ENCODE data around the gene FRMD3.

The FRMD3 gene

DNA sequence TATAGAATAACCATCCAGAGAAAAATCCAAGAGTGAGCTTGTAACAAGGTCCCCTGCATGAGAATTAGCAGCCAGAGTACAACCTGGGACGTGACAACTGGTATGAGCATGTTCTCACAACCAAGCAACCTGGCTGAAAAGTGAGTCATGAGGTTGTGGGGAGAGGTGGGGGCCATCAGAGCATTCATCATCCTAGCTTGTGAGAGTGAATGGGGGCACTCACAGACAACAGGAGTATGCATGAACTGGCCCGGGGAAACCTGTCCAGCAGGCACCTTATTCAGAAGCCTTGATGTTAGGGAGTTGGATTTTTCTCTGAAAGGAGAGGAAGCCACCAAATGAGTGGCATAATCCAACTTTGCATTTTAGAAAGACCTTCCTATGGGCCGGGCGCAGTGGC, 113.0 kb downstream of the FRMD3 start:
- Histone ChIP-seq H3K9me3 (ENCODE audit: control insufficient read depth, low read length) (no peaks in the 10 kb centered on the region), H3K36me3 (ENCODE audit: control insufficient read depth, insufficient read depth, low read length) (no peaks in the 10 kb centered on the region), H3K4me3 (ENCODE audit: extremely low read depth, insufficient read depth, low read length, poor library complexity, severe bottlenecking) (no peak overlapping the region), H3K27ac (ENCODE audit: low read depth, low read length, severe bottlenecking) (no peak overlapping the region), H3K4me1 (ENCODE audit: control insufficient read depth, insufficient read depth, low read length, poor library complexity, severe bottlenecking) (no peaks in the 10 kb centered on the region)
- 84 to 89% methylated on average over 1 to 4 of the region's 4 CpGs for WGBS, 2 experiments (ENCODE audit: insufficient coverage in 2 of 2)

DNA sequence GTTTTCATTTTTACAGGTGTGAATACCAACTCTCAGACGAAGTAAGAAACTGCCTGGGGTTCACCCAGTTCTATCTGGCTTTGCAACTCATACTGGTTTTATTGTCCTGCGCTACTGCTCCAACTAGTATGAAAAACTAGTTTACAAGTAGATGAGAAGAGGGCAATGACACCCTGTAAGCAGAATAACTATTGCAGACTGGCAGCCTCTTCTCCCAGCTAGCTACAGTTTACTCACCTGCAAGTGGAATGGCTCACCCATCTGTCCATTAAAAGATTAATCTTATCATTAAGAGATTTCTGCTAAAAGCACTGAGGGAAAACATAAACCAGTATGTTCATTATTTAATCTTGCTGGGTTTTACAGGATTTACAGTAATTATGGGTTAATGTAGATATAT, 113.4 kb downstream of the FRMD3 start:
- no peaks in the 10 kb centered on the region for H3K9me3 ChIP-seq (ENCODE audit: control insufficient read depth, low read length)
- no peak overlapping the region for H3K4me3 ChIP-seq (ENCODE audit: extremely low read depth, insufficient read depth, low read length, poor library complexity, severe bottlenecking)
- WGBS, 2 experiments (ENCODE audit: insufficient coverage in 2 of 2) = 83 to 100% methylated on average over 1 to 2 of the region's 2 CpGs
- no peak overlapping the region for H3K27ac ChIP-seq (ENCODE audit: low read depth, low read length, severe bottlenecking)
- H3K4me1 ChIP-seq (ENCODE audit: control insufficient read depth, insufficient read depth, low read length, poor library complexity, severe bottlenecking) = no peaks in the 10 kb centered on the region
- no peaks in the 10 kb centered on the region for H3K36me3 ChIP-seq (ENCODE audit: control insufficient read depth, insufficient read depth, low read length)

DNA sequence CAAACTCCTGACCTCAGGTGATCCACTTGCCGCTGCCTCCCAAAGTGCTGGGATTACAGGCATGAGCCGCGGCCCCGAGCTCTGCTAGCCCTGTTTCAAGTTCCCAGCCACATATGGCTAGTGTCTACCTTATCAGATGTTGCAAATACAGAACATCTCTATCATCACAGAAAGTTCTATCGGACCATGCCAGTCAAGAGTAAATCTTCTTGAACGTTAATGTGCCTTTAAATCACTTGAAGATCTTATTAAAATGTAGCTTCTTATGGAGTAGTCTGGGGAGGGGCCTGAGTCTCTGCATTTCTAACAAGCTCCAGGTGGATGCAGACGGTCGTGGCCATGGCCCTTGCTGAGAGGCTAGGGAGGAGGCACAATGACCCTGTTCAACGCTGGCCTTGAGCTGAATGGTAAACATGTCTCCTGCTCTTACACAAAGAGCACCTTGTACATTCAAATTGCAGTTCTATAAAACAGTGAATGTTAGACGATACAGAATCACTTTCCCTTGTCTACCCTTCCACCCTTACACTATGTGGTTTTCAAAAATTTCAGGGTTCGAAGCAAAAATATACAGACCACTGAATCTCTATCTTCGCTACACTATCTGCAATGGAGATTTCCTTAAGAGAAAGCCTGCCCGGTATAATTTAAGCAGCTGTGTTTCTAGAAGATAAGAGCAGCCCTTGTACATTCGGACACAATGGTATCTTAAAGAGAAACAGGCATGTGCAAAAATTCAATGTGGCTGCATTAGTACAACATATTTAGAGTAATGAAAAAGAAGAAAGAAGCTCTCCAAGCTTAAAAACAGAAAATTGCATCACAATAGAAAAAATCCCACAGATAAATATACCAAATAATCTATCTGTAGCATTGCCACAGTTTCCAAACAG, 114.1 kb downstream of the FRMD3 start:
- Histone ChIP-seq H3K36me3 (ENCODE audit: control insufficient read depth, insufficient read depth, low read length) (no peaks in the 10 kb centered on the region), H3K9me3 (ENCODE audit: control insufficient read depth, low read length) (no peaks in the 10 kb centered on the region), H3K4me1 (ENCODE audit: control insufficient read depth, insufficient read depth, low read length, poor library complexity, severe bottlenecking) (no peaks in the 10 kb centered on the region), H3K27ac (ENCODE audit: low read depth, low read length, severe bottlenecking) (no peak overlapping the region), H3K4me3 (ENCODE audit: extremely low read depth, insufficient read depth, low read length, poor library complexity, severe bottlenecking) (no peak overlapping the region)
- WGBS, 2 experiments (ENCODE audit: insufficient coverage in 2 of 2) = 86 to 97% methylated on average over 8 to 9 of the region's 14 CpGs

DNA sequence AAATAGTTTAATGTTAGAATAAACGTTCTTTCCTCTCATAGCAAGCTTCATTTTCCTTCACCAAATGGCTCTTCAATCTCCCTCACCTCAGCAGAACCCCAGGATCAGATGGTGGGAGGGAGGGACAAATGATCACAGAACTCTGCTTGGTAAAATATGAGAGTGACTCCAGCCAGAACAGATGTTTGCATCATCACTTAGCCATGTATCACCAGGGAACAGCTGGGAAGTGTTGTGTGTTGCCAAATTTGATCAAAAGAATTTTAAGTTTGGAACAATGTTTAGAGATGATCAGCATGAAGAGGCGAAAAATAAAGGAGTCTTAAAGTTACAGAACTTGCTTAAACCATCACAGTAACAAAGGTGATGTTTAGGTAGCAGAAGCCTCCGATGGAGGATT, 115.7 kb downstream of the FRMD3 start:
- no peak overlapping the region for H3K27ac ChIP-seq (ENCODE audit: low read depth, low read length, severe bottlenecking)
- 86 to 90% methylated on average over 1 to 2 of the region's 3 CpGs for WGBS, 2 experiments (ENCODE audit: insufficient coverage in 2 of 2)
- no peaks in the 10 kb centered on the region for H3K4me1 ChIP-seq (ENCODE audit: control insufficient read depth, insufficient read depth, low read length, poor library complexity, severe bottlenecking)
- H3K9me3 ChIP-seq (ENCODE audit: control insufficient read depth, low read length) = no peaks in the 10 kb centered on the region
- H3K4me3 ChIP-seq (ENCODE audit: extremely low read depth, insufficient read depth, low read length, poor library complexity, severe bottlenecking) = no peak overlapping the region
- no peaks in the 10 kb centered on the region for H3K36me3 ChIP-seq (ENCODE audit: control insufficient read depth, insufficient read depth, low read length)

DNA sequence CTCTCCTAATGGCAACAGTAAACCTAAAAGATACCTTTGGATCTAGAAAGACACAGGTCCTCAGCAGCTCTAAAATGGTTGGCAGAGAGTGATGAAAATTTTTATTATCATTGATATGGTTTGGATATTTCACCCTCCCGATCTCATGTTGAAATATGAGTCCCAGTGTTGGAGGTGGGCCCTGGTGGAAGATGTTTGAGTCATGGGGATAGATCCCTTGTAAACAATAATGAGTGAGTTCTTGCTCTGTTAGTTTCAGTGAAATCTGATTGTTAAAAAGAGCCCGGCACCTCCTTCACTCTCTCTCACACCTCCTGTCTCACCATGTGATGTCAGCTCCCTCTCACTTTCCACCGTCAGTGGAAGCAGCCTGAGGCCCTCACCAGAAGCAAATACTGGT, 117.7 kb downstream of the FRMD3 start:
- no peaks in the 10 kb centered on the region for H3K36me3 ChIP-seq (ENCODE audit: control insufficient read depth, insufficient read depth, low read length)
- no peaks in the 10 kb centered on the region for H3K4me1 ChIP-seq (ENCODE audit: control insufficient read depth, insufficient read depth, low read length, poor library complexity, severe bottlenecking)
- H3K27ac ChIP-seq (ENCODE audit: low read depth, low read length, severe bottlenecking) = no peak overlapping the region
- H3K9me3 ChIP-seq (ENCODE audit: control insufficient read depth, low read length) = no peaks in the 10 kb centered on the region
- H3K4me3 ChIP-seq (ENCODE audit: extremely low read depth, insufficient read depth, low read length, poor library complexity, severe bottlenecking) = no peak overlapping the region
- 90 to 100% methylated on average over 2 to 3 of the region's 3 CpGs for WGBS, 2 experiments (ENCODE audit: insufficient coverage in 2 of 2)

DNA sequence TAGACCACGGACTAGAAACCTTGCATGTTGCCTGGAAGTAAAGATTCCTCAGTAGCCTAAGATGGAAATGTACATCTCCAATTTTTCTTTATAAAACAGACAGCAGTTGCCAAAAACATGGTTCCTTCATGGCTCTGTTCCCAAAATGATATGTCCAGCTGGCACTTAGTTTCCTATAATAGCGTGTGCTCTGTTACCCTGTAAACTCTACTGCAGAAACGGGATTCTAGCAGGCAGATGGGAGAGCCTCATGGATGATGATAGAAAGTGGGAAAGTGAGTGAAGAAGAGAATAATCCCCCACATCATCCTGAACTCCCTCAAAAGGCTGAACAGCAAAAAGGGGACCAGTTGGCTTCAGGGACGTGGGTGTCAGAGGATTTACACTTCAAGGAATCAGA, 118.2 kb downstream of the FRMD3 start:
- Histone ChIP-seq H3K36me3 (ENCODE audit: control insufficient read depth, insufficient read depth, low read length) (no peaks in the 10 kb centered on the region), H3K4me1 (ENCODE audit: control insufficient read depth, insufficient read depth, low read length, poor library complexity, severe bottlenecking) (no peaks in the 10 kb centered on the region), H3K27ac (ENCODE audit: low read depth, low read length, severe bottlenecking) (no peak overlapping the region), H3K4me3 (ENCODE audit: extremely low read depth, insufficient read depth, low read length, poor library complexity, severe bottlenecking) (no peak overlapping the region), H3K9me3 (ENCODE audit: control insufficient read depth, low read length) (no peaks in the 10 kb centered on the region)
- 86 to 93% methylated on average over 2 to 3 of the region's 4 CpGs for WGBS, 2 experiments (ENCODE audit: insufficient coverage in 2 of 2)

DNA sequence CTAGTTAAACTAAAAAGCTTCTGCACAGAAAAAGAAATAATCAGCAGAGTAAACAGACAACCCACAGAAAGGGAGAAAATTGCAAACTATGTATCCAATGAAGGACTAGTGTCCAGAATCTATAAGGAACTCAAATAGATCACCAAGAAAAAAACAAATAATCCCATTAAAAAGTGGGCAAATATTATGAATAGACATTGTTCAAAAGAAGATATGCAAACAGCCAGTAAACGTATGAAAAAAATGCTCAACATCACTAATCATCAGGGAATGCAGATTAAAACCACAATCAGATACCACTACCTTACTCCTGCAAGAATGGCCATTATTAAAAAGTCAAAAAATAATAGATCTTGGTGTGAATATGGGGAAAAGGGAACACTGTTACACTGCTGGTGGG, 119.9 kb downstream of the FRMD3 start:
- Histone ChIP-seq H3K4me3 (ENCODE audit: extremely low read depth, insufficient read depth, low read length, poor library complexity, severe bottlenecking) (no peak overlapping the region), H3K9me3 (ENCODE audit: control insufficient read depth, low read length) (no peaks in the 10 kb centered on the region), H3K4me1 (ENCODE audit: control insufficient read depth, insufficient read depth, low read length, poor library complexity, severe bottlenecking) (no peaks in the 10 kb centered on the region), H3K36me3 (ENCODE audit: control insufficient read depth, insufficient read depth, low read length) (no peaks in the 10 kb centered on the region), H3K27ac (ENCODE audit: low read depth, low read length, severe bottlenecking) (no peak overlapping the region)
- no CpG with 5 or more reads among the region's 1 CpG for WGBS, 2 experiments (ENCODE audit: insufficient coverage in 2 of 2)

DNA sequence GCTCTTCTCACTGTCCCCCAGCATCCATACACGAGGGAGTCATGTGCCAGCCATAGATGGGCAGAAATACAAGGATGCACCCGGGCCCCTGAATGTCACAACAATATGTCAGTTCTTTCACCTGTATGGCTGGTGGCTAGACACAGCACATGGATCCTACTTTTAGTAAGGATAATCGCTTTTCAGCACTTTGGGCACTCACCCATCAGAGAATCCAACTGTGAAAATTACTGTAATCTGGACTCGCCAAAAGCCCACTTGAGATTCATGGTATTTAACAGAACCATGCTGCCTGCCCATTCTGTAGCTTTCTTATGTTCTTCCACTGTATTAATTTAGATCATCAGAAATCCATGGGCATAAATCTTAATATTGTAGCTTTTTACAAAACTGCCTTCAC, 124.8 kb downstream of the FRMD3 start:
- H3K4me1 ChIP-seq (ENCODE audit: control insufficient read depth, insufficient read depth, low read length, poor library complexity, severe bottlenecking) = no peaks in the 10 kb centered on the region
- H3K36me3 ChIP-seq (ENCODE audit: control insufficient read depth, insufficient read depth, low read length) = no peaks in the 10 kb centered on the region
- no peak overlapping the region for H3K27ac ChIP-seq (ENCODE audit: low read depth, low read length, severe bottlenecking)
- no peaks in the 10 kb centered on the region for H3K9me3 ChIP-seq (ENCODE audit: control insufficient read depth, low read length)
- WGBS, 2 experiments (ENCODE audit: insufficient coverage in 2 of 2) = 87 to 92% methylated on average over 4 of the region's 4 CpGs
- H3K4me3 ChIP-seq (ENCODE audit: extremely low read depth, insufficient read depth, low read length, poor library complexity, severe bottlenecking) = no peak overlapping the region

DNA sequence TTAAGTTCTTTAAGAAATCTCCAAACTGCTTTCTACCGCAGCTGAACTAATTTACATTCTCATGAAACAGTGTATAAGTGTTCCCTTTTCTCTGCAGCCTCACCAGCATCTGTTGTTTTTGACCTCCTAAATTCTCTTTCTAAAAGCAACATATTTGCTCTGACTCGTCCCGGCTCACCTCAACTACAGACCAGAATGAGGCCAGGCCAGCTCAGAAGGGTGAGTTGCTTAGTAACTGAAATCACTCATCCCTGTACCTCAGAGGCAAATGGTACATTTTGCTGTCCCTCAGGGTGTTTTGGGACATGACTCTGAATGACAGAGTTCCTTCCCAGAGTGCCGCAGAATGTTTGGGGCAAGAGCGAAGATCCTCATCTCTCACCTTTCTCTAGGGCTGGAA, 127.5 kb downstream of the FRMD3 start:
- Histone ChIP-seq H3K27ac (ENCODE audit: low read depth, low read length, severe bottlenecking) (no peak overlapping the region), H3K9me3 (ENCODE audit: control insufficient read depth, low read length) (no peaks in the 10 kb centered on the region), H3K4me3 (ENCODE audit: extremely low read depth, insufficient read depth, low read length, poor library complexity, severe bottlenecking) (no peak overlapping the region), H3K4me1 (ENCODE audit: control insufficient read depth, insufficient read depth, low read length, poor library complexity, severe bottlenecking) (no peaks in the 10 kb centered on the region), H3K36me3 (ENCODE audit: control insufficient read depth, insufficient read depth, low read length) (no peaks in the 10 kb centered on the region)
- WGBS, 2 experiments (ENCODE audit: insufficient coverage in 2 of 2) = 80 to 94% methylated on average over 3 to 4 of the region's 5 CpGs

DNA sequence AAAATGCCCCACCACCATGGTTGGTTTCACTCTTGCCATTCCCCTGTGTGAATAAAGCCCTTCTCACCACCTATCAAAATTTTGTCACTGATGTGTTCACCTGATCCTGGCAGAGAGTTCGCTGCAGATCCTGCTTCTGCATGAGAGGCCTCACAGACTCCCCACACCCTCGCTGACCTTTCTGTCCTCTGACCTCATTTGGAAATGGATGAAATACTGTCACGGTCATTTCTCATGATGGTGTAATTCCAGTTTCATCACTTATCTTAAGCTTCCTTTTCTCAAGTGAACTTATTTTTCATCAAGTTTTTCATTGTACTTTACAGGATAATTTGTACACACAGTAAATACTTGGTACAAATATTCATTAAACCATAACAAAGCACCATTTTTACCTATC, 131.3 kb downstream of the FRMD3 start:
- no peak overlapping the region for H3K27ac ChIP-seq (ENCODE audit: low read depth, low read length, severe bottlenecking)
- no peaks in the 10 kb centered on the region for H3K36me3 ChIP-seq (ENCODE audit: control insufficient read depth, insufficient read depth, low read length)
- 100% methylated on average over 2 to 3 of the region's 3 CpGs for WGBS, 2 experiments (ENCODE audit: insufficient coverage in 2 of 2)
- peaks cover 6% of the 10 kb centered on the region for H3K4me1 ChIP-seq (ENCODE audit: control insufficient read depth, insufficient read depth, low read length, poor library complexity, severe bottlenecking)
- no peaks in the 10 kb centered on the region for H3K9me3 ChIP-seq (ENCODE audit: control insufficient read depth, low read length)
- H3K4me3 ChIP-seq (ENCODE audit: extremely low read depth, insufficient read depth, low read length, poor library complexity, severe bottlenecking) = no peak overlapping the region

DNA sequence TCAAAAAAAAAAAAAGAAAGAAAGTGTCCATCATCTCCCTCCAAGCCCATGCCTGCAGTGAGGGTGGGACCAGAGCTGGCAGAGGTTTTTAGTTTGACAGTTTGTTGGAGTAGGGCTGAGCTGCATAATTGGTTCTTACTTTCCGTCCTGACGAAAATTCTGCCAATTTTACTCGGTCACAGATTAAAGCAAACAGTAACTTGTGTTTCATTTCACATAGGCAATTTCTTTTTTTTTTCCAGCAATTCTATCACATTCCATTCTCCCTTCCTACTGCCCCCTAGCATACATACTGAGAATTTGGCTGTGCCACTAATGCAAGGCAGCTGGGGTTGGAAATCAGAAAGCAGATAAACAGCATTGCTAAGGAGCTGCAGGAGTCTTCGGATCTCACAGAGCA, 132.4 kb downstream of the FRMD3 start:
- Histone ChIP-seq H3K4me1 (ENCODE audit: control insufficient read depth, insufficient read depth, low read length, poor library complexity, severe bottlenecking) (peaks cover 6% of the 10 kb centered on the region), H3K4me3 (ENCODE audit: extremely low read depth, insufficient read depth, low read length, poor library complexity, severe bottlenecking) (no peak overlapping the region), H3K36me3 (ENCODE audit: control insufficient read depth, insufficient read depth, low read length) (no peaks in the 10 kb centered on the region), H3K27ac (ENCODE audit: low read depth, low read length, severe bottlenecking) (no peak overlapping the region), H3K9me3 (ENCODE audit: control insufficient read depth, low read length) (no peaks in the 10 kb centered on the region)
- 70 to 100% methylated on average over 3 to 4 of the region's 4 CpGs for WGBS, 2 experiments (ENCODE audit: insufficient coverage in 2 of 2)

Measured in mesodermal cell (in vitro differentiated cells).